WTC11 (cell line): Measurements from ENCODE around the gene FER1L5. TPM values are rescaled to one million over a fixed set of nuclear protein-coding genes. Genes with fewer than 3 reads are reported as not detected.

Source experiments
- ATAC-seq: fragments of 200-7000 bp; cut with Tn5 transposase; 2 replicates; pipeline ENCODE4 v1.10.0; 2021; ENCODE audit warnings: mild to moderate bottlenecking, moderate library complexity
- CTCF ChIA-PET: fragments of 300-600 bp; sonication (Branson Sonifier 250); formaldehyde crosslinking; loops from one replicate; lab custom pipeline; 2021; ENCODE audit warnings: antibody characterized with exemption; lab: Charles Lee
- POLR2A ChIA-PET: fragments of 350-600 bp; sonication (Branson Sonifier 250); formaldehyde crosslinking; loops from one replicate; lab custom pipeline; 2021; ENCODE audit warnings: antibody characterized with exemption; lab: Charles Lee
- DNase-seq: peaks from one replicate; pipeline ENCODE4 v3.0.0; 2021; ENCODE audit warnings: low spot score
- H3K27ac Mint-ChIP-seq: 2 replicates; pipeline ENCODE4 v1.8.0; 2021; ENCODE audit warnings: mixed read lengths
- H3K27me3 Mint-ChIP-seq: 2 replicates; pipeline ENCODE4 v1.8.0; 2021; ENCODE audit warnings: low read depth, mild to moderate bottlenecking, moderate library complexity, mixed read lengths
- H3K36me3 Mint-ChIP-seq: 2 replicates; pipeline ENCODE4 v1.8.0; 2021; ENCODE audit warnings: mixed read lengths
- H3K4me1 Mint-ChIP-seq: 2 replicates; pipeline ENCODE4 v1.8.0; 2022; ENCODE audit warnings: mixed read lengths
- H3K4me3 Mint-ChIP-seq: 2 replicates; pipeline ENCODE4 v1.8.0; 2021; ENCODE audit warnings: mild to moderate bottlenecking, moderate library complexity, mixed read lengths
- H3K9me3 Mint-ChIP-seq: 2 replicates; pipeline ENCODE4 v1.8.0; 2021; ENCODE audit warnings: mixed read lengths
- CBFB ChIP-seq: sonication (generic); formaldehyde crosslinking; IDR thresholded peaks from 2 replicates; pipeline ENCODE4 v1.8.1; 2022; ENCODE audit warnings: mild to moderate bottlenecking, low read depth, missing genetic modification reagents
- CREB1 ChIP-seq: sonication (generic); formaldehyde crosslinking; IDR thresholded peaks from 2 replicates; pipeline ENCODE4 v1.8.0; 2023; ENCODE audit warnings: mild to moderate bottlenecking, missing genetic modification reagents
- ETV6 ChIP-seq: sonication (generic); formaldehyde crosslinking; IDR thresholded peaks from 2 replicates; pipeline ENCODE4 v1.8.1; 2022; ENCODE audit warnings: mild to moderate bottlenecking, missing genetic modification reagents
- JAZF1 ChIP-seq: fragments of 250-450 bp; sonication (Bioruptor Pico); IDR thresholded peaks from 2 replicates; pipeline ENCODE4 v1.9.0; 2021; ENCODE audit warnings: moderate library complexity, mild to moderate bottlenecking, inconsistent platforms
- NFATC4 ChIP-seq: fragments of 250-450 bp; sonication (Bioruptor Pico); IDR thresholded peaks from 2 replicates; pipeline ENCODE4 v1.9.0; 2021; ENCODE audit warnings: mild to moderate bottlenecking
- NR3C1 ChIP-seq: sonication (generic); formaldehyde crosslinking; conservative IDR thresholded peaks from 2 replicates; pipeline ENCODE4 v1.8.1; 2023; ENCODE audit warnings: low read depth, mild to moderate bottlenecking, missing genetic modification reagents
- SMAD4 ChIP-seq: sonication (generic); formaldehyde crosslinking; IDR thresholded peaks from 2 replicates; pipeline ENCODE4 v1.8.0; 2022; ENCODE audit warnings: mild to moderate bottlenecking, missing genetic modification reagents
- ZNF317 ChIP-seq: sonication (generic); formaldehyde crosslinking; IDR thresholded peaks from 2 replicates; pipeline ENCODE4 v1.8.1; 2023; ENCODE audit warnings: low read depth, mild to moderate bottlenecking, moderate library complexity, missing genetic modification reagents, borderline replicate concordance
- ZNF396 ChIP-seq: fragments of 250-450 bp; sonication (Bioruptor Pico); IDR thresholded peaks from 2 replicates; pipeline ENCODE4 v1.8.0; 2021; ENCODE audit warnings: mild to moderate bottlenecking, moderate library complexity, borderline replicate concordance
- total RNA-seq: library from RNA; stranded (reverse); gene quantifications from 3 replicates; pipeline ENCODE4 v1.2.3, GENCODE V29; 2021
- TF ChIP-seq, protein P1 (sequence below): sonication (generic); formaldehyde crosslinking; IDR thresholded peaks from 2 replicates; pipeline ENCODE4 v1.8.0; 2022; ENCODE audit warnings: mild to moderate bottlenecking, missing genetic modification reagents
- TF ChIP-seq, protein P2 (sequence below): sonication (generic); formaldehyde crosslinking; IDR thresholded peaks from 2 replicates; pipeline ENCODE4 v1.8.0; 2022; ENCODE audit warnings: mild to moderate bottlenecking, missing genetic modification reagents
- TF ChIP-seq, protein P3 (sequence below): fragments of 250-450 bp; sonication (Bioruptor Pico); IDR thresholded peaks from 2 replicates; pipeline ENCODE4 v2.1.2; 2022; ENCODE audit warnings: mild to moderate bottlenecking, moderate library complexity
- TF ChIP-seq, protein P4 (sequence below): sonication (generic); formaldehyde crosslinking; IDR thresholded peaks from 2 replicates; pipeline ENCODE4 v1.8.0; 2022; ENCODE audit warnings: mild to moderate bottlenecking, missing genetic modification reagents
- TF ChIP-seq, protein P5 (sequence below): sonication (generic); formaldehyde crosslinking; IDR thresholded peaks from 2 replicates; pipeline ENCODE4 v1.8.0; 2023; ENCODE audit warnings: missing genetic modification reagents
- TF ChIP-seq, protein P6 (sequence below): fragments of 250-450 bp; sonication (Bioruptor Pico); IDR thresholded peaks from 2 replicates; pipeline ENCODE4 v1.9.0; 2021; ENCODE audit warnings: mild to moderate bottlenecking

FER1L5 gene
- total RNA-seq, 1 experiment from 2014 or later: 1.4 TPM

DNA sequence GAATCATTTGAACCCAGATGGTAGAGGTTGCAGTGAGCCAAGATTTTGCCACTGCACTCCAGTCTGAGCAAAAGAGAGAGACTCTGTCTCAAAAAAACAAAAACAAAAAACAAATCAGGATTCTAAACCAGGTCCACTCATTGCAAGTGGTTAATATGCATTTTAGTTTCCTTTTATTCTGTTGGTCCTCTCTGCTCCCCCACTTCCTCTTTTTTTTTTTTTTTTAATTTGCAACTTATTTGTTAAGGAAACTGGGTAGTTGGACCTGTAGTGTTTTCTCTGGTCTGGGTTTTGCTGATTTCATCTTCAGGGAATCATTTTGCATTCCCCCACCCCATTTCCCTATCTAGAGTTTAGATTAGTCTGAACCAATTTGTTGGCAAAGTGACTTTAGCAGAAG is 14.0 kb downstream of the FER1L5 start:
- H3K4me3 Mint-ChIP-seq: no peak overlapping the region
- H3K36me3 Mint-ChIP-seq: no peaks in the 10 kb centered on the region; the same call in 1 of the 2 replicates
- no peaks in the 10 kb centered on the region for H3K27me3 Mint-ChIP-seq
- POLR2A ChIA-PET: no interaction called here
- H3K9me3 Mint-ChIP-seq: no peaks in the 10 kb centered on the region
- CTCF ChIA-PET: no interaction called here
- DNase-seq: no peak
- no peak overlapping the region for H3K27ac Mint-ChIP-seq
- no peak for TF ChIP-seq JAZF1 (CRISPR knock-in tag)
- TF ChIP-seq, protein P1, sequence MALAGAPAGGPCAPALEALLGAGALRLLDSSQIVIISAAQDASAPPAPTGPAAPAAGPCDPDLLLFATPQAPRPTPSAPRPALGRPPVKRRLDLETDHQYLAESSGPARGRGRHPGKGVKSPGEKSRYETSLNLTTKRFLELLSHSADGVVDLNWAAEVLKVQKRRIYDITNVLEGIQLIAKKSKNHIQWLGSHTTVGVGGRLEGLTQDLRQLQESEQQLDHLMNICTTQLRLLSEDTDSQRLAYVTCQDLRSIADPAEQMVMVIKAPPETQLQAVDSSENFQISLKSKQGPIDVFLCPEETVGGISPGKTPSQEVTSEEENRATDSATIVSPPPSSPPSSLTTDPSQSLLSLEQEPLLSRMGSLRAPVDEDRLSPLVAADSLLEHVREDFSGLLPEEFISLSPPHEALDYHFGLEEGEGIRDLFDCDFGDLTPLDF (CRISPR knock-in tag): no peak
- TF ChIP-seq, protein P2, sequence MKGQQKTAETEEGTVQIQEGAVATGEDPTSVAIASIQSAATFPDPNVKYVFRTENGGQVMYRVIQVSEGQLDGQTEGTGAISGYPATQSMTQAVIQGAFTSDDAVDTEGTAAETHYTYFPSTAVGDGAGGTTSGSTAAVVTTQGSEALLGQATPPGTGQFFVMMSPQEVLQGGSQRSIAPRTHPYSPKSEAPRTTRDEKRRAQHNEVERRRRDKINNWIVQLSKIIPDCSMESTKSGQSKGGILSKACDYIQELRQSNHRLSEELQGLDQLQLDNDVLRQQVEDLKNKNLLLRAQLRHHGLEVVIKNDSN: no peak
- TF ChIP-seq SMAD4 (CRISPR knock-in tag): no peak
- H3K4me1 Mint-ChIP-seq: no peaks in the 10 kb centered on the region
- no peak for ATAC-seq

DNA sequence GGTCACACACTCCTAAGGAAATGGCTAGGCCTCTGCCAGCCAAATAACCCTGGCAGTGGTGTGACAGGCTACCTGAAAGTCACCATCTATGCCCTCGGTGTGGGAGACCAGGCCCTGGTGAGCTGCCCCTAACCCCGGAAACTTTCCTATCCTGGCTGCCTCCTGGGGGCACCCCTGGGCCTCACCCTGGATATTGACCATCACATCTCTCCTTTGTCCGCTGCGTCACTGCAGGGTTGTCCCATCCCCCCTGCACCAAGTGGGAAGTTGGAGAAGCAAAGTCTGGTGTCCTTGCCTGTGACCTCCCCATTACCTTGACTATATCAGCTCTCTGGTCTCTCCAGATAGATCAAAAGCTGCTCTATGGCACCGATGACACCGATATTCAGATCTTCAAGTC is 18.8 kb downstream of the FER1L5 start:
- TF ChIP-seq NFATC4 (CRISPR knock-in tag): no peak
- no peak for TF ChIP-seq ETV6
- TF ChIP-seq, protein P3, sequence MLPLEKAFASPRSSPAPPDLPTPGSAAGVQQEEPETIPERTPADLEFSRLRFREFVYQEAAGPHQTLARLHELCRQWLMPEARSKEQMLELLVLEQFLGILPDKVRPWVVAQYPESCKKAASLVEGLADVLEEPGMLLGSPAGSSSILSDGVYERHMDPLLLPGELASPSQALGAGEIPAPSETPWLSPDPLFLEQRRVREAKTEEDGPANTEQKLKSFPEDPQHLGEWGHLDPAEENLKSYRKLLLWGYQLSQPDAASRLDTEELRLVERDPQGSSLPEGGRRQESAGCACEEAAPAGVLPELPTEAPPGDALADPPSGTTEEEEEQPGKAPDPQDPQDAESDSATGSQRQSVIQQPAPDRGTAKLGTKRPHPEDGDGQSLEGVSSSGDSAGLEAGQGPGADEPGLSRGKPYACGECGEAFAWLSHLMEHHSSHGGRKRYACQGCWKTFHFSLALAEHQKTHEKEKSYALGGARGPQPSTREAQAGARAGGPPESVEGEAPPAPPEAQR (CRISPR knock-in tag): no peak
- no peak for TF ChIP-seq NR3C1 (CRISPR knock-in tag)
- TF ChIP-seq, protein P4, sequence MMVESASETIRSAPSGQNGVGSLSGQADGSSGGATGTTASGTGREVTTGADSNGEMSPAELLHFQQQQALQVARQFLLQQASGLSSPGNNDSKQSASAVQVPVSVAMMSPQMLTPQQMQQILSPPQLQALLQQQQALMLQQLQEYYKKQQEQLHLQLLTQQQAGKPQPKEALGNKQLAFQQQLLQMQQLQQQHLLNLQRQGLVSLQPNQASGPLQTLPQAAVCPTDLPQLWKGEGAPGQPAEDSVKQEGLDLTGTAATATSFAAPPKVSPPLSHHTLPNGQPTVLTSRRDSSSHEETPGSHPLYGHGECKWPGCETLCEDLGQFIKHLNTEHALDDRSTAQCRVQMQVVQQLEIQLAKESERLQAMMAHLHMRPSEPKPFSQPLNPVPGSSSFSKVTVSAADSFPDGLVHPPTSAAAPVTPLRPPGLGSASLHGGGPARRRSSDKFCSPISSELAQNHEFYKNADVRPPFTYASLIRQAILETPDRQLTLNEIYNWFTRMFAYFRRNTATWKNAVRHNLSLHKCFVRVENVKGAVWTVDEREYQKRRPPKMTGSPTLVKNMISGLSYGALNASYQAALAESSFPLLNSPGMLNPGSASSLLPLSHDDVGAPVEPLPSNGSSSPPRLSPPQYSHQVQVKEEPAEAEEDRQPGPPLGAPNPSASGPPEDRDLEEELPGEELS: no peak
- no peak for TF ChIP-seq CBFB
- TF ChIP-seq, protein P2: no peak
- TF ChIP-seq, protein P5, sequence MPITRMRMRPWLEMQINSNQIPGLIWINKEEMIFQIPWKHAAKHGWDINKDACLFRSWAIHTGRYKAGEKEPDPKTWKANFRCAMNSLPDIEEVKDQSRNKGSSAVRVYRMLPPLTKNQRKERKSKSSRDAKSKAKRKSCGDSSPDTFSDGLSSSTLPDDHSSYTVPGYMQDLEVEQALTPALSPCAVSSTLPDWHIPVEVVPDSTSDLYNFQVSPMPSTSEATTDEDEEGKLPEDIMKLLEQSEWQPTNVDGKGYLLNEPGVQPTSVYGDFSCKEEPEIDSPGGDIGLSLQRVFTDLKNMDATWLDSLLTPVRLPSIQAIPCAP: no peak
- TF ChIP-seq, protein P6, sequence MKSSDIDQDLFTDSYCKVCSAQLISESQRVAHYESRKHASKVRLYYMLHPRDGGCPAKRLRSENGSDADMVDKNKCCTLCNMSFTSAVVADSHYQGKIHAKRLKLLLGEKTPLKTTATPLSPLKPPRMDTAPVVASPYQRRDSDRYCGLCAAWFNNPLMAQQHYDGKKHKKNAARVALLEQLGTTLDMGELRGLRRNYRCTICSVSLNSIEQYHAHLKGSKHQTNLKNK: no peak
- Mint-ChIP-seq H3K36me3 (peaks cover 4% of the 10 kb centered on the region), H3K4me3 (no peak overlapping the region), H3K27ac (no peak overlapping the region), H3K4me1 (no peaks in the 10 kb centered on the region), H3K9me3 (peaks cover 21% of the 10 kb centered on the region), H3K27me3 (no peaks in the 10 kb centered on the region)
- no peak for ATAC-seq
- CTCF ChIA-PET: no interaction called here
- no peak for DNase-seq
- POLR2A ChIA-PET: no interaction called here

DNA sequence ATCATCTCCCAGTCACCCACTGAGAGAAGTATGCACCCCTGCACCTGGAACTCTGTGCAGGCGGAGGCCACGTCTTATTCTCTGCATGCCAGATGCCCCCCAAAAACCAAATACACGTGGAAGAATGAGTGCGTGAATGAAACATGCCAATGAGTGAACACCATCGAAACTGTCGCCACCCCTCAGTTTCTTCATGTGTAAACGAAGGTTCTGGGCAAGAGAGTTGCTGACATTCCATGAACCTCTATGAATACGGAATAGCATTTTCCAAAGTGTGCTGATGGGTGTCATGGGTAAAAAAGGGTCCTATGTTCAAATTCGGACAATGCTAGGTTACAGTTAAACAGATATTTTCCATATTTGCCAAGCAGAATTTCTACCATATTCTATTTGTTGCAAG is 19.8 kb downstream of the FER1L5 start:
- CTCF ChIA-PET: no interaction called here
- no peak for ATAC-seq

More for the DNA sequence above, 19.8 kb downstream of the FER1L5 start:
- Mint-ChIP-seq H3K27me3 (no peaks in the 10 kb centered on the region), H3K9me3 (peaks cover 21% of the 10 kb centered on the region), H3K27ac (no peak overlapping the region; the same call in 1 of the 2 replicates)
- no peak for DNase-seq
- TF ChIP-seq CBFB (no peak), CREB1 (no peak), ZNF396 (CRISPR knock-in tag) (no peak), ZNF317 (CRISPR knock-in tag) (peak; percentile 58; the same call in 1 of the 2 replicates)
- TF ChIP-seq, all 79 proteins: peak for 1
- POLR2A ChIA-PET: no interaction called here
- Mint-ChIP-seq H3K4me1 (no peaks in the 10 kb centered on the region), H3K36me3 (peaks cover 4% of the 10 kb centered on the region), H3K4me3 (no peak overlapping the region)
